Thoracic aorta endothelial cell (primary cell): ENCODE measurements around the gene USP11. TPM values are rescaled to one million over a fixed set of nuclear protein-coding genes. Genes with fewer than 3 reads are reported as not detected.

Experiments
- small RNA-seq: library from RNA; depleted of rRNA; stranded (forward); fragments of <200 nt; gene quantifications from one replicate; pipeline ENCODE3, GENCODE V24; 2012
- total RNA-seq: library from RNA; depleted of rRNA; stranded (reverse); fragments of >200 nt; gene quantifications from 2 replicates; pipeline ENCODE4 v1.2.3, GENCODE V29; 2012

Gene USP11
- total RNA-seq = 16.5 and 16.7 TPM in 2 replicates

DNA sequence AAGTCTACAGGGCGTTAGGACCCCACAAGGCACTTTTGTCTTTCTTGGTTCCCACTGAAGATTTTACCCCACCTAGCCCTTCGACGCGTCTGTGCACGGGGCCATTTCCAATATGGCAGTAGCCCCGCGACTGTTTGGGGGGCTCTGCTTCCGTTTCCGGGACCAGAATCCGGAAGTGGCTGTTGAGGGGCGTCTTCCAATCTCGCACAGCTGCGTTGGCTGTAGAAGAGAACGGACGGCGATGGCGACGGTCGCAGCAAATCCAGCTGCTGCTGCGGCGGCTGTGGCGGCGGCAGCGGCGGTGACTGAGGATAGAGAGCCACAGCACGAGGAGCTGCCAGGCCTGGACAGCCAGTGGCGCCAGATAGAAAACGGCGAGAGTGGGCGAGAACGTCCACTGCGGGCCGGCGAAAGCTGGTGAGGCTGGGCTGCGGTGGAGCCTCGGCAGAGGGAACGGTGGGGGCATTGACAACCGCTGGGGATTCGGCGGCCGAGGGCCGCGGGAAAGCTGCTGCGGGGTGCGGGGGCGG is at the start of gene USP11:
TSS of gene USP11 (plus strand) at position 207 of the 530 bp plus-strand sequence. CDS start at position 242, 35 bp downstream.

DNA sequence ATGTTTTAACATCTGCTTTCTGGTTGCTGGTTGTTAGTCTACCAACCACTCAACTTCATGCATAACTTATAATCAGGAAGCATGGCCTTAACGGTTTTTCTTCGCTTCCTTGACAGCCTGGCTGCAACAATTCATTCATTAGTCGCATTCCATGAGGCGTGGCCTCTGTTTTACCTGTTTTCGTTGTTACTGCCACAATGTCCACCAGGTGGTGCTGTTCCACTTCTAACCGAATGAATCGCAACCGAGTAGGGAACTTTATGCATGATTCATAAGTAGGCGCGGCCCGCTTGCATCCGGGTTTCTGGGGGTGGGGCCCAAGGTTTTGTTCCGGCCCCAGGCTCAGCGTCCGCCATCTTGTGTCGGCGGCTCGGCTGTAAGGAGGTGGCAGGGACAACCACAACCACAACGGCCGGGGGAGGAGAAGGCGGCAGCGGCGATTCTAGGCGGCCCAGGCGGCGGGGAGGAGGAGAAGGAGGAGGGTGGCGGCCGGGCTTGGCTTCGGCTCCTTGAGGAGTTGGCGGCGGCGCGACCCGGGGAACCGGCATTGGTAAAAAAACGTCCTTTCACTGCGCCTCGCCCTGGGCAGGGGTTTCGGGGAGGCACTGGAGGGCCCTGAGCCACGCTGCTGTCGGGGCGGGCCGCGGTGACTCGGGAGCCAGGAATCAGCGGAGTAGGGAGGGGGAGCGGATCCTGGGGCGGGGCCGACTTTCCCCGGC is 39.2 kb upstream of the USP11 start, which contains the start of gene UBA1:
TSS of gene UBA1 (plus strand) at position 355 of the 719 bp plus-strand sequence. CDS start 4,974 bp downstream, outside the sequence.

DNA sequence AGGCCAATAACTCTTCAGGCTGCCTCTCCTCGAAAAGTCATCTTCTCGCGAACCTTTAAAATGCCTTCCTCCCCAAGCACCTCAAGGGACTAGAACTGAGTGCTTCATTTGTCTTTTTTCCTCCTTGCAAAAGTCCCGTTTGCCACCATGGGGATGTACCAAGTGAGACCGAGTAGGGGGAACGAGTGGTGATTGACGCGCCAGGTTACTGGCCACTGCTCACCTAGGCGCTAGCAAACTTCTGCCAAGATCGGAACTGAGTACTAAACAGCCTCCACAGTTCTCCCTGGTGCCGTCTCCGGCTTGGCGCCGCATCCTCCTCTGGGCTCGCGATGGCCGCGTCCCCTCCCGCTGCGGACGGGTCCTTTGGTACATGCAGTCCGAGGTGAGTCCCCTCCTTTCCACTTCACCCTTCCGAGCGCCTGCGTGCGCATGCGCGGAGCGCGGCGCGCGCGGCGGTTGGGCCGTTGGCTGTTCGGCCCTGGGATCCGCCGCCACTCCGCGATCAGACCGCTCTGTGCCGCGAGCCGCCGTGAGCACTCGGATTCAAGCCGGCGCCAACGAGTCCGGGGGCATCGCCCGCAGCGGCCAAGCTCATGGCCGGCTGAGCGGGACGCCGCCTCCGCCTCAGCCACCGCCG is 14.4 kb upstream of the USP11 start, which contains the start of gene CDK16:
TSS of gene CDK16 (plus strand) at position 402 of the 640 bp plus-strand sequence. CDS start 4,877 bp downstream, outside the sequence.

Small RNA genes within 50 kb of the gene (small RNA-seq; reads per million reads assigned to genes)
- gene RN7SL785P = not detected

Other genes with a start within 250 kb of the USP11 start
- 1.1 and 1.9 TPM in 2 replicates for gene RGN, start 154.6 kb upstream of the USP11 start, total RNA-seq
- 49.0 and 49.5 TPM in 2 replicates for gene NDUFB11, start 88.3 kb upstream of the USP11 start, total RNA-seq
- 50.8 and 58.4 TPM in 2 replicates for gene RBM10, start 87.8 kb upstream of the USP11 start, total RNA-seq
- 218 and 311 TPM in 2 replicates for gene UBA1, start 39.2 kb upstream of the USP11 start, total RNA-seq
- 91.1 and 143 TPM in 2 replicates for gene CDK16, start 14.3 kb upstream of the USP11 start, total RNA-seq
- under 0.01 TPM in 1 of 2 replicates, not detected in the other for gene ZNF157, start 137.6 kb downstream of the USP11 start, total RNA-seq